ENCODE results near the gene PIGR.

PIGR gene

DNA sequence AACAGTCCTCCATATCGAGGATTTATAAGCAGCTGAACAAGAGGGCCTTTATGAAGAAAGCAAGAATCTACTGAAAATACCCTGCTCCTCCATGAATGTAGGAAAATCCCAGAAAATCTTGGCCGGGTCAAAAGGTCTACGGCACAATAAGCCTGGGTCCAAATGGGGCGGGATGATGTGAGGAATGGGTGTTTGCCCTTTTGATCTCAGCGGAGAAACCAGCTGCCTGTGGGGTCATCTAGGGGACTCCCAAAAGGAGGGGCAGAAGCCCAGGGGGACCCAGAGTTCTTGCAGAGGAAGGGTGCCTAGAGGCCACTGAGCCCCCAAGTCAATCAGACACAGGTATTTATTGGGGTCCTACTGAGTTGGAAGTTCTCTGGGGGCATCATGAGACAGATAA, 11.4 kb upstream of the PIGR start:
- H3K4me3 ChIP-seq (ENCODE audit: severe bottlenecking) = no peak overlapping the region
- ATAC-seq (ENCODE audit: low read depth) (no peak), DNase-seq (ENCODE audit: low spot score) (no peak)
- H3K4me1 ChIP-seq (ENCODE audit: insufficient read depth, poor library complexity, severe bottlenecking) = peaks cover 9% of the 10 kb centered on the region
- no peaks in the 10 kb centered on the region for H3K27me3 ChIP-seq (ENCODE audit: insufficient read depth, poor library complexity, severe bottlenecking)
- TF ChIP-seq CTCF (IDR thresholded peaks at IDR 0.05; ENCODE audit: poor library complexity, severe bottlenecking) = no peak
- H3K36me3 ChIP-seq (ENCODE audit: low read depth) = no peaks in the 10 kb centered on the region
- no peaks in the 10 kb centered on the region for H3K9me3 ChIP-seq (ENCODE audit: severe bottlenecking)
- H3K27ac ChIP-seq (ENCODE audit: poor library complexity, severe bottlenecking) = no peak overlapping the region

DNA sequence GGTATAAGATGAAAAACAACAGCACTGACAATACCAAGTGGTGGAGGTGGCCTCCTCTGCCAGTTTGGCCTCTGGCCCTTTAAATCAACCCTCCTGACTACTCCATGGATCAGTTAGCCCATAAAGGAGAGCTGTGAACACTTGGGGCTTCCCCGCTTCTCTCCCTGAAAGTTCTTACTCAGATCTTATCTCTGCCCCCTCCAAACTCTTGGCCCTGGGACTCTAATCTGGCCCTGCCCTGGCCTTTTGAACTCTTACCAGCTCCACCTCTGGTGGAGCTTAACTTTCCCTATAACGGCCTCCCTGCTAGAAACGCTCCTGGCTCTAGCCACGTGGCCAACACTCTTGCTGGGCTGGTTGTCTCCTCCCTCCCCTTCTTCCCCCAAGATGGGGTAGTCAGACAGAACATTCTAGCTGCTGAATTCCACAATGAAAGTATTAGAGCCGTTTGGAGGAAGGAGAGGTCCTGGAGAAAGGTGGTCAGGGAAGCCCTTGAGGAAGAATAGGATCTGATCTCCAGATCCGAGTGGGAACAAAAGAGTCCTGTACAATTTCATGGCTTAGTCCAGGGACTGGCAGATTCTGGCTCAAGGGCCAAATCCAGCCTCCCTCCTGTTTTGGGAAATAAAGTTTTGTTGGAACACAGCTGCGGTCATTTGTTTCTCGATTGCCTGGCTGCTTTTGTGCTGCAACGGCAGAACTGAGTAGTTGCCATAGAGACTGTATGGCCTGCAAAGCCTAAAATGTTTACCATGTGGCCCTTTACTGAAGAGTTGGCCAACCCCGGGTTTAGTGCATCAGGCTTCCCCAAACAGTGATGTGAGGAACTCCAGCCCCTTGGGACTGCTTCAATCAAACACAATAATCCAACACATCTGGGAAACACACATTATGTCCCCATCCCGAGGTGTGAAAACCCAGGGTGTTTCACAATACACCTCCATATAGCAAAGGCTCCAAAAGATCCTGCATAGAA, 9.5 kb upstream of the PIGR start:
- Histone ChIP-seq H3K9me3 (ENCODE audit: severe bottlenecking) (no peaks in the 10 kb centered on the region), H3K4me1 (ENCODE audit: insufficient read depth, poor library complexity, severe bottlenecking) (no peaks in the 10 kb centered on the region), H3K27me3 (ENCODE audit: insufficient read depth, poor library complexity, severe bottlenecking) (no peaks in the 10 kb centered on the region), H3K27ac (ENCODE audit: poor library complexity, severe bottlenecking) (no peak overlapping the region), H3K4me3 (ENCODE audit: severe bottlenecking) (no peak overlapping the region), H3K36me3 (ENCODE audit: low read depth) (no peaks in the 10 kb centered on the region)
- TF ChIP-seq CTCF (IDR thresholded peaks at IDR 0.05; ENCODE audit: poor library complexity, severe bottlenecking) = no peak
- DNase-seq (ENCODE audit: low spot score) = no peak
- no peak for ATAC-seq (ENCODE audit: low read depth)

DNA sequence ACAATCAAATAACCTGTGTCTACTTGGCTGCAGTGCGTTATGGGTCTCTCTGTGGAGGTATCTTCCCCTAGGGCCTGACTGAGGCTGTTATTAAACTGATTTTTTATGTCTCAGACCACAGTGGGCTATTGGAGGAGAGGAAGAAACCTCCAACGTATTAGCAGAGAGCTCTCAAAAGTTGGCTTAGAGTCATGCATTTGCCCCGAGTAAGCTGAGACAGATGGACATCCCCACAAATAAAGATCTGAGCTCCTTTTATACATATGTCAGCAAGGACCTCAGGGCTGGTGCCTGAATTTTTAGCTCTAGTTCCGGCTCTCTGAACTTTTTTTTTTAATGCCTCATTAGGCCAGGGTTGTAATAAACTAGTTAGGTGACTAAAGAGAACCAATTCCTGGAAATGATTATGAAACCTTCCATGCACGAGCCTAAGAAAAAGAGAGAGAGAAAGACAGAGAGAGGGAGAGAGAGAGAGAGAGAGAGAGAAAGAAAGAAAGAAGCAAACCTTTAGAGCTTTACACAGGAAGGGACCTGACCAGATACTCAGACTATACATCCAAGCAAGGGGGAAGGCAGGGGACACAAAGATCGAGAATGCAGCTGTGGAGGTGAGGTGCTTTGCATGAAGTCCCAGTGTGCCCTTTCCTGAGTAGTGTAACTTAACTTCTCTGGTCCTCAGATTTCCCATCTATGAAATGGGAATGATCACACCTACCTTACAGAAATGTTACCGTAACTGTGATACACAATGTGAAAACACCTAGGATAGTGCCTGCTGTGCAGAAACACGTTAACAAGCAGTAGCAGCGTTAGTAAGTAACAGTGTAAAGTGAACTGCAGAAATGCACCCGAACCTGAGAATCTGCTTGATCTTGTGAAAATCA, 8.4 kb upstream of the PIGR start:
- ATAC-seq (ENCODE audit: low read depth) = no peak
- DNase-seq (ENCODE audit: low spot score) = no peak
- TF ChIP-seq CTCF (IDR thresholded peaks at IDR 0.05; ENCODE audit: poor library complexity, severe bottlenecking) = no peak
- Histone ChIP-seq H3K27ac (ENCODE audit: poor library complexity, severe bottlenecking) (no peak overlapping the region), H3K27me3 (ENCODE audit: insufficient read depth, poor library complexity, severe bottlenecking) (no peaks in the 10 kb centered on the region), H3K36me3 (ENCODE audit: low read depth) (no peaks in the 10 kb centered on the region), H3K4me3 (ENCODE audit: severe bottlenecking) (no peak overlapping the region), H3K4me1 (ENCODE audit: insufficient read depth, poor library complexity, severe bottlenecking) (no peaks in the 10 kb centered on the region), H3K9me3 (ENCODE audit: severe bottlenecking) (no peaks in the 10 kb centered on the region)

DNA sequence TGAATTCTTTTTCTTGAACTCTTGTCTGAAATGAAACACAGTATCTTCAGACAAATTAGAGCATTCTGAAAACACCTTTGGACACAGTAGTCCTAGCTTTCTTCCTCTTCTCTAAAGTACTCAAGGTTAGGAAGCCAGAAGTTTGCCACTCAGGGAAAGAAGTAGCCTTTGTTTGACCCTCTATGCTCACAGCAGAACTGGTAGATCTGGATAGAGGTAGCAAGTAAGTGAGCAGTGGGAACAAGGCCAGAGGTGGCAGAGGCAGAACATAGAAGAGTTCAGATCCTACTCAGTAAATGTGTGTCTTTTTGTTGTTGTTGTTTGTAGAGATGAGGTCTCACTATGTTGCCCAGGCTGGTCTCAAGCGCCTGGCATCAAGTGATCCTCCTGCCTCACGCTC, 7.4 kb upstream of the PIGR start:
- no peaks in the 10 kb centered on the region for H3K9me3 ChIP-seq (ENCODE audit: severe bottlenecking)
- no peak overlapping the region for H3K27ac ChIP-seq (ENCODE audit: poor library complexity, severe bottlenecking)
- no peaks in the 10 kb centered on the region for H3K4me1 ChIP-seq (ENCODE audit: insufficient read depth, poor library complexity, severe bottlenecking)

More for the DNA sequence above, 7.4 kb upstream of the PIGR start:
- Histone ChIP-seq H3K27me3 (ENCODE audit: insufficient read depth, poor library complexity, severe bottlenecking) (no peaks in the 10 kb centered on the region), H3K36me3 (ENCODE audit: low read depth) (no peaks in the 10 kb centered on the region), H3K4me3 (ENCODE audit: severe bottlenecking) (no peak overlapping the region)
- DNase-seq (ENCODE audit: low spot score) = no peak
- no peak for TF ChIP-seq CTCF (IDR thresholded peaks at IDR 0.05; ENCODE audit: poor library complexity, severe bottlenecking)
- ATAC-seq (ENCODE audit: low read depth) = no peak
